Trophoblast cell (in vitro differentiated cells and primary cell): ENCODE results near the gene CLEC16A.

Experiments used
- DNase-seq, 2 donors: peaks; one replicate each; pipeline ENCODE4 v3.0.0-alpha.2; 2016
- H2AFZ ChIP-seq: 2 replicates; pipeline ENCODE4 v1.6.1; 2013; ENCODE audit warnings: low read length, moderate library complexity, mild to moderate bottlenecking; ENCODE audit not compliant: insufficient read depth, poor library complexity
- H2AK5ac ChIP-seq: 2 replicates; pipeline ENCODE4 v1.6.1; 2013; ENCODE audit warnings: mild to moderate bottlenecking, low read length
- H2BK120ac ChIP-seq: 2 replicates; pipeline ENCODE4 v1.6.1; 2013; ENCODE audit warnings: low read length, mild to moderate bottlenecking, moderate library complexity; ENCODE audit not compliant: insufficient read depth, poor library complexity
- H2BK12ac ChIP-seq: 2 replicates; pipeline ENCODE4 v1.6.1; 2013; ENCODE audit warnings: mild to moderate bottlenecking, low read length, moderate library complexity
- H2BK5ac ChIP-seq: 2 replicates; pipeline ENCODE4 v1.6.1; 2013; ENCODE audit warnings: low read length, low read depth, moderate library complexity, mild to moderate bottlenecking; ENCODE audit not compliant: poor library complexity
- H3K14ac ChIP-seq: 2 replicates; pipeline ENCODE4 v1.6.1; 2013; ENCODE audit warnings: mild to moderate bottlenecking, low read length
- H3K18ac ChIP-seq: 2 replicates; pipeline ENCODE4 v1.6.1; 2013; ENCODE audit warnings: mild to moderate bottlenecking, low read length
- H3K23ac ChIP-seq: 2 replicates; pipeline ENCODE4 v1.6.1; 2013; ENCODE audit warnings: low read length
- H3K27ac ChIP-seq: 2 replicates; pipeline ENCODE4 v1.5.1; 2013; ENCODE audit warnings: low read depth, mild to moderate bottlenecking, inconsistent platforms, low read length, moderate library complexity
- H3K27me3 ChIP-seq: 2 replicates; pipeline ENCODE4 v1.6.1; 2013; ENCODE audit warnings: inconsistent platforms, mild to moderate bottlenecking, low read length, moderate library complexity; ENCODE audit not compliant: insufficient read depth
- H3K36me3 ChIP-seq, 2 experiments: 1 replicate in 1 of 2; 2 replicates in 1 of 2; pipeline ENCODE4 v1.6.1; 2013; ENCODE audit warnings: low read length in 2 of 2, mild to moderate bottlenecking in 2 of 2, moderate library complexity in 1 of 2; ENCODE audit not compliant: insufficient read depth in 2 of 2, control insufficient read depth in 1 of 2
- H3K4ac ChIP-seq: 2 replicates; pipeline ENCODE4 v1.6.1; 2013; ENCODE audit warnings: low read depth, mild to moderate bottlenecking, low read length, moderate library complexity
- H3K4me1 ChIP-seq, 2 experiments: 1 replicate in 1 of 2; 2 replicates in 1 of 2; pipeline ENCODE4 v1.6.1; 2013; ENCODE audit warnings: low read length in 2 of 2, mild to moderate bottlenecking in 2 of 2, moderate library complexity in 1 of 2; ENCODE audit not compliant: insufficient read depth in 2 of 2, control insufficient read depth in 1 of 2
- H3K4me2 ChIP-seq: 2 replicates; pipeline ENCODE4 v1.6.1; 2013; ENCODE audit warnings: inconsistent platforms, mild to moderate bottlenecking, low read length, moderate library complexity
- H3K4me3 ChIP-seq: 2 replicates; pipeline ENCODE4 v1.5.1; 2013; ENCODE audit warnings: mild to moderate bottlenecking, low read depth, low read length, inconsistent platforms
- H3K79me1 ChIP-seq: one replicate; pipeline ENCODE4 v1.6.1; 2013; ENCODE audit warnings: low read length
- H3K79me2 ChIP-seq: 2 replicates; pipeline ENCODE4 v1.6.1; 2013; ENCODE audit warnings: low read length, mild to moderate bottlenecking; ENCODE audit not compliant: control insufficient read depth, insufficient read depth, poor library complexity
- H3K9ac ChIP-seq: 2 replicates; pipeline ENCODE4 v1.6.1; 2013; ENCODE audit warnings: mild to moderate bottlenecking, low read length
- H3K9me3 ChIP-seq: 2 replicates; pipeline ENCODE4 v1.6.1; 2013; ENCODE audit warnings: low read depth, mild to moderate bottlenecking, control low read depth, inconsistent platforms, low read length; ENCODE audit not compliant: insufficient read depth
- H4K12ac ChIP-seq: 2 replicates; pipeline ENCODE4 v1.6.1; 2013; ENCODE audit warnings: low read depth, mild to moderate bottlenecking, low read length, moderate library complexity
- H4K8ac ChIP-seq: 2 replicates; pipeline ENCODE4 v1.6.1; 2013; ENCODE audit warnings: low read depth, mild to moderate bottlenecking, low read length, moderate library complexity
- H4K91ac ChIP-seq: one replicate; pipeline ENCODE4 v1.6.1; 2013; ENCODE audit warnings: low read depth, mild to moderate bottlenecking, low read length, moderate library complexity
- WGBS: extraction: QIAGEN DNeasy Blood & Tissue Kit; methylation state at CpG from one replicate; pipeline ENCODE4 v1.1.7; 2013; ENCODE audit warnings: missing lambda C conversion rate; ENCODE audit not compliant: insufficient read length, insufficient coverage; ENCODE audit errors: extremely low coverage; 5-methylcytosine and 5-hydroxymethylcytosine counted together

Gene CLEC16A

DNA sequence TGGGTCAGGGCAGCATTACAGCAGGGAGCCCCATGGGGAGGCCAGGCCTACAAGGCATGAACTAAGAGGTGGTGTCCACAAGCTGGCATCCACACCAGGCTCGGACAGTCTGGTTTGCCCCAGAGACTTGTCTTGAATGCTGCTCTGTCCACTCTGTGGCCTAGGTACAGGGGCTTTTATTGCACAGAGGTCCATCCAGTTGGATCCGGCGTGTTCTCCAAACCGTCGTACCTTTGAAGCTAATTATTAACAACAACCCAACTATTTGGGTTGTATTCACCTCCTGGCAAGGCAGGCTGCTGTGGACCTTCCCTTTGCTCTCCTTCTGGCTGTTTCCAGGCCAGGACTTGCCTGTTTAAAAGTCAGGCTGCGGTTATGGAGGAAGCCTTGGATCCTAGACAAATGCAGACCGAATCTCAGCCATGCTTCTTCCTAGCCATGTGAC lies 123.4 kb downstream of the CLEC16A start:
- Histone ChIP-seq H2BK5ac (no peak overlapping the region), H2BK12ac (no peak overlapping the region), H3K18ac (no peak overlapping the region), H3K79me2 (no peaks in the 10 kb centered on the region), H4K8ac (no peak overlapping the region), H4K12ac (no peak overlapping the region), H2AFZ (no peak overlapping the region), H2BK120ac (no peak overlapping the region), H3K4me2 (no peak overlapping the region), H3K4me3 (no peak overlapping the region), H3K23ac (no peak overlapping the region), H3K27ac (no peak overlapping the region), H3K9me3 (no peaks in the 10 kb centered on the region), H2AK5ac (no peak overlapping the region), H3K36me3 (peaks cover 0 to 8% of the 10 kb centered on the region in 2 experiments), H3K79me1 (no peaks in the 10 kb centered on the region), H4K91ac (no peak overlapping the region), H3K9ac (no peak overlapping the region), H3K27me3 (no peaks in the 10 kb centered on the region), H3K4me1 (no peaks in the 10 kb centered on the region), H3K14ac (no peak overlapping the region), H3K4ac (no peak overlapping the region)
- no CpG with 5 or more reads among the region's 7 CpGs for WGBS
- DNase-seq = no peak

- Histone ChIP-seq H3K23ac (no peak overlapping the region), H3K4ac (no peak overlapping the region), H3K18ac (no peak overlapping the region), H2BK12ac (no peak overlapping the region), H2AK5ac (no peak overlapping the region), H2BK120ac (no peak overlapping the region), H3K4me1 (peaks cover 9% of the 10 kb centered on the region in 2 experiments), H2AFZ (no peak overlapping the region), H3K27me3 (no peaks in the 10 kb centered on the region), H2BK5ac (no peak overlapping the region), H3K27ac (no peak overlapping the region), H4K12ac (no peak overlapping the region), H3K14ac (no peak overlapping the region), H3K79me2 (no peaks in the 10 kb centered on the region), H3K79me1 (peaks cover 7% of the 10 kb centered on the region), H3K36me3 (peaks cover 0 to 2% of the 10 kb centered on the region in 2 experiments), H3K9ac (no peak overlapping the region), H4K91ac (no peak overlapping the region), H3K4me2 (no peak overlapping the region), H3K9me3 (no peaks in the 10 kb centered on the region), H4K8ac (no peak overlapping the region), H3K4me3 (no peak overlapping the region)
- no peak for DNase-seq
- no CpG with 5 or more reads among the region's 5 CpGs for WGBS
These were observed 127.5 kb downstream of the CLEC16A start for GRCh38 chr16:11071829-11072228.

- Histone ChIP-seq H3K14ac (no peak overlapping the region), H2AK5ac (no peak overlapping the region), H3K79me2 (no peaks in the 10 kb centered on the region), H3K36me3 (peaks cover 0 to 2% of the 10 kb centered on the region in 2 experiments), H3K9me3 (no peaks in the 10 kb centered on the region), H4K8ac (no peak overlapping the region), H4K91ac (no peak overlapping the region), H2BK120ac (no peak overlapping the region), H3K4me1 (peaks cover 13 to 14% of the 10 kb centered on the region in 2 experiments), H3K27me3 (no peaks in the 10 kb centered on the region), H3K4ac (no peak overlapping the region), H2BK5ac (no peak overlapping the region), H3K18ac (no peak overlapping the region), H2BK12ac (no peak overlapping the region), H3K23ac (no peak overlapping the region), H2AFZ (no peak overlapping the region), H3K27ac (no peak overlapping the region), H3K4me2 (no peak overlapping the region), H3K4me3 (no peak overlapping the region), H3K79me1 (peaks cover 10% of the 10 kb centered on the region), H3K9ac (no peak overlapping the region), H4K12ac (no peak overlapping the region)
- WGBS = no CpG with 5 or more reads among the region's 5 CpGs
- DNase-seq = no peak
These were observed 128.2 kb downstream of the CLEC16A start for GRCh38 chr16:11072420-11073153.

DNA sequence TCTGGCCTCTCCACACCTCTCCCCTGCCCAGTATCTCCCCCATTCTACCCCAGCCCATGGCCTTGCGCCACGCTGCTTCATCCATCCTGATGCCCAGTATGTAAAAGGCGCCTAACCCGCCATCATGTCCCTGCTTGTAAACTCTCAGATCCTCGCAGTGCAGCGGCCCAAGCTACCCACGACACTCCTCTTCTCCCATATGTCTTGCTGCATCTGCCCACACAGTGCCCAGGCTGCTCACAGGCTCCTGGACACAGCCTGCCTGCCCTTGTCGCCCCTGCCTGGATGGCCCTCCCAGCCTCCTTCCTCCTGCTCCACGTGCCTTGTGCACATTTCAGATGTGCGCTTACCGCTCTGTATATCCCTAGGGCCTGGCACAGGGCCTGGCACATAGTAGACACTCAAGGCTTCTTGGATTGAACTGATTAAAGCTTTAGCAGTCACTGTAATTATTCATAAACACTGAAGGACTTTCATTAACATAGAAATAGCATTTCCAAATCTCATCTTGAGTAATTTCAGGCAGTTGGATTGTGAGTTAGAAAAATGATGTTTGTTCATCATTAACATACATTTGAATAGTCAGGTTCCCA lies 129.1 kb downstream of the CLEC16A start:
- Histone ChIP-seq H4K12ac (no peak overlapping the region), H3K27ac (no peak overlapping the region), H3K4me3 (no peak overlapping the region), H3K18ac (no peak overlapping the region), H3K4me2 (no peak overlapping the region), H3K23ac (no peak overlapping the region), H3K79me2 (peaks cover 2% of the 10 kb centered on the region), H4K91ac (no peak overlapping the region), H2AFZ (no peak overlapping the region), H2BK120ac (no peak overlapping the region), H4K8ac (no peak overlapping the region), H3K9ac (no peak overlapping the region), H2BK12ac (no peak overlapping the region), H2BK5ac (no peak overlapping the region), H3K14ac (no peak overlapping the region), H3K9me3 (no peaks in the 10 kb centered on the region), H3K36me3 (peaks cover 0 to 2% of the 10 kb centered on the region in 2 experiments), H3K27me3 (no peaks in the 10 kb centered on the region), H3K4ac (no peak overlapping the region), H3K79me1 (peaks cover 18% of the 10 kb centered on the region), H2AK5ac (no peak overlapping the region), H3K4me1 (peaks cover 20 to 22% of the 10 kb centered on the region in 2 experiments)
- WGBS = no CpG with 5 or more reads among the region's 11 CpGs
- DNase-seq = no peak
